Measurements from ENCODE around the gene DUSP9. TPM values are rescaled to one million over a fixed set of nuclear protein-coding genes. Genes with fewer than 3 reads are reported as not detected.

The DUSP9 gene
- total RNA-seq, 3 donors from 2014 or later: not detected

- Histone ChIP-seq H3K36me3 (ENCODE audit: low read depth) (no peaks in the 10 kb centered on the region), H3K4me1 (ENCODE audit: low read depth) (no peaks in the 10 kb centered on the region), H3K4me3 (no peak overlapping the region), H3K9me3 (no peaks in the 10 kb centered on the region)
- intact Hi-C loops (cut with DNase I, micrococcal nuclease): no loop called here
- no peak for TF ChIP-seq CTCF (IDR thresholded peaks at IDR 0.05)
- no peak for ATAC-seq
- DNase-seq: peak in 1 of 3 donors; percentile 30
Measured at GRCh38 chrX:153624196-153625091, 22.6 kb upstream of the DUSP9 start.

- intact Hi-C loops (cut with DNase I, micrococcal nuclease): no loop called here
- no peaks in the 10 kb centered on the region for H3K9me3 ChIP-seq
- DNase-seq (no peak), ATAC-seq (no peak)
- no peak for TF ChIP-seq CTCF (IDR thresholded peaks at IDR 0.05)
- no peak overlapping the region for H3K4me3 ChIP-seq
- no peaks in the 10 kb centered on the region for H3K4me1 ChIP-seq (ENCODE audit: low read depth)
- H3K36me3 ChIP-seq (ENCODE audit: low read depth): no peaks in the 10 kb centered on the region
Measured at GRCh38 chrX:153625271-153626024, 21.6 kb upstream of the DUSP9 start.

GRCh38 chrX:153626025-153626633, 20.9 kb upstream of the DUSP9 start:
- DNase-seq (peak in 1 of 3 donors; percentile 28), ATAC-seq (no peak)
- Histone ChIP-seq H3K4me3 (no peak overlapping the region), H3K4me1 (ENCODE audit: low read depth) (no peaks in the 10 kb centered on the region), H3K9me3 (no peaks in the 10 kb centered on the region), H3K36me3 (ENCODE audit: low read depth) (no peaks in the 10 kb centered on the region)
- no peak for TF ChIP-seq CTCF (IDR thresholded peaks at IDR 0.05)
- intact Hi-C loops (cut with DNase I, micrococcal nuclease): no loop called here

GRCh38 chrX:153626863-153627674, 19.9 kb upstream of the DUSP9 start:
- no peak for ATAC-seq
- H3K36me3 ChIP-seq (ENCODE audit: low read depth): no peaks in the 10 kb centered on the region
- intact Hi-C loops (cut with DNase I, micrococcal nuclease): no loop called here
- no peaks in the 10 kb centered on the region for H3K4me1 ChIP-seq (ENCODE audit: low read depth)
- DNase-seq: peak in 1 of 3 donors; percentile 29
- no peaks in the 10 kb centered on the region for H3K9me3 ChIP-seq
- no peak overlapping the region for H3K4me3 ChIP-seq
- no peak for TF ChIP-seq CTCF (IDR thresholded peaks at IDR 0.05)

GRCh38 chrX:153627675-153628111, 19.3 kb upstream of the DUSP9 start:
- intact Hi-C loops (cut with DNase I, micrococcal nuclease): no loop called here
- DNase-seq (peak in 1 of 3 donors; percentile 36), ATAC-seq (no peak)
- no peaks in the 10 kb centered on the region for H3K9me3 ChIP-seq
- no peaks in the 10 kb centered on the region for H3K36me3 ChIP-seq (ENCODE audit: low read depth)
- no peak overlapping the region for H3K4me3 ChIP-seq
- no peaks in the 10 kb centered on the region for H3K4me1 ChIP-seq (ENCODE audit: low read depth)
- no peak for TF ChIP-seq CTCF (IDR thresholded peaks at IDR 0.05)

All from mucosa of descending colon (tissue), 3 donors.